Osteocyte (in vitro differentiated cells): ENCODE data around the gene CLIP4. TPM values are rescaled to one million over a fixed set of nuclear protein-coding genes. Genes with fewer than 3 reads are reported as not detected.

Experiments
- DNase-seq: peaks from one replicate; pipeline ENCODE4 v3.0.0; 2021; ENCODE audit warnings: mixed read lengths; ENCODE audit not compliant: unreplicated experiment; ENCODE audit errors: extremely low spot score
- H3K27ac Mint-ChIP-seq: one replicate; pipeline ENCODE4 v1.8.0; 2021; ENCODE audit warnings: mild to moderate bottlenecking, mixed read lengths; ENCODE audit not compliant: unreplicated experiment
- H3K27me3 Mint-ChIP-seq: one replicate; pipeline ENCODE4 v1.8.0; 2021; ENCODE audit warnings: mixed read lengths; ENCODE audit not compliant: unreplicated experiment
- H3K36me3 Mint-ChIP-seq: one replicate; pipeline ENCODE4 v1.8.0; 2021; ENCODE audit warnings: mixed read lengths; ENCODE audit not compliant: unreplicated experiment
- H3K4me1 Mint-ChIP-seq: one replicate; pipeline ENCODE4 v1.8.0; 2021; ENCODE audit warnings: mixed read lengths; ENCODE audit not compliant: unreplicated experiment
- H3K4me3 Mint-ChIP-seq: one replicate; pipeline ENCODE4 v1.8.0; 2021; ENCODE audit warnings: mild to moderate bottlenecking, moderate library complexity, mixed read lengths; ENCODE audit not compliant: unreplicated experiment
- H3K9me3 Mint-ChIP-seq: one replicate; pipeline ENCODE4 v1.8.0; 2021; ENCODE audit warnings: mixed read lengths; ENCODE audit not compliant: unreplicated experiment
- total RNA-seq: library from RNA; stranded (reverse); gene quantifications from 2 replicates; pipeline ENCODE4 v1.2.1, GENCODE V29; 2021
- TF ChIP-seq, protein P1 (sequence below): fragments of 200-600 bp; sonication (generic); IDR thresholded peaks from 2 replicates; pipeline ENCODE4 v1.5.0; 2021; ENCODE audit warnings: antibody characterized with exemption, mild to moderate bottlenecking, moderate library complexity

The CLIP4 gene
- total RNA-seq, 1 donor from 2014 or later = 24.6 TPM

DNA sequence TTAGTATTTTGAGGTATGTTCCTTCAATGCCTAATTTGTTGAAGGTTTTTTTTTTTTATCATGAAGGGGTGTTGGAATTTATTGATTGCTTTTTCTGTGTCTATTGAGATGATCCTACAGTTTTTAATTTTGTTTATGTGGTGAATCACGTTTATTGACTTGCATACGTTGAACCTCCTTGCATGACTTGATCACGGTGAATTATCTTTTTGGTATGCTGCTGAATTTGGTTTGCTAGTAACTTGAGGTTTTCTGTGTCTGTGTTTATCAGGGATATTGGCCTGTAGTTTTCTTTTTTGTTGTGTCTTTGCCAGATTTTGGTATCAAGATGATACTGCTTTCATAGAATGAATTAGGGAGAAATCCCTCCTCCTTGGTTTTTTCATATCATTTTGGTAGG lies 23.9 kb downstream of the CLIP4 start:
- Mint-ChIP-seq H3K27ac (no peak overlapping the region), H3K36me3 (peaks cover 51% of the 10 kb centered on the region)

GRCh38 chr2:29139731-29140130 lies 24.5 kb downstream of the CLIP4 start:
- Mint-ChIP-seq H3K27me3 (no peaks in the 10 kb centered on the region), H3K4me3 (no peak overlapping the region), H3K27ac (no peak overlapping the region)

More for the DNA sequence above, 23.9 kb downstream of the CLIP4 start:
- DNase-seq = no peak
- peaks cover 28% of the 10 kb centered on the region for H3K9me3 Mint-ChIP-seq
- no peaks in the 10 kb centered on the region for H3K4me1 Mint-ChIP-seq
- TF ChIP-seq, protein P1, sequence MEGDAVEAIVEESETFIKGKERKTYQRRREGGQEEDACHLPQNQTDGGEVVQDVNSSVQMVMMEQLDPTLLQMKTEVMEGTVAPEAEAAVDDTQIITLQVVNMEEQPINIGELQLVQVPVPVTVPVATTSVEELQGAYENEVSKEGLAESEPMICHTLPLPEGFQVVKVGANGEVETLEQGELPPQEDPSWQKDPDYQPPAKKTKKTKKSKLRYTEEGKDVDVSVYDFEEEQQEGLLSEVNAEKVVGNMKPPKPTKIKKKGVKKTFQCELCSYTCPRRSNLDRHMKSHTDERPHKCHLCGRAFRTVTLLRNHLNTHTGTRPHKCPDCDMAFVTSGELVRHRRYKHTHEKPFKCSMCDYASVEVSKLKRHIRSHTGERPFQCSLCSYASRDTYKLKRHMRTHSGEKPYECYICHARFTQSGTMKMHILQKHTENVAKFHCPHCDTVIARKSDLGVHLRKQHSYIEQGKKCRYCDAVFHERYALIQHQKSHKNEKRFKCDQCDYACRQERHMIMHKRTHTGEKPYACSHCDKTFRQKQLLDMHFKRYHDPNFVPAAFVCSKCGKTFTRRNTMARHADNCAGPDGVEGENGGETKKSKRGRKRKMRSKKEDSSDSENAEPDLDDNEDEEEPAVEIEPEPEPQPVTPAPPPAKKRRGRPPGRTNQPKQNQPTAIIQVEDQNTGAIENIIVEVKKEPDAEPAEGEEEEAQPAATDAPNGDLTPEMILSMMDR = no peak
- no peak overlapping the region for H3K4me3 Mint-ChIP-seq
- H3K27me3 Mint-ChIP-seq = no peaks in the 10 kb centered on the region

DNA sequence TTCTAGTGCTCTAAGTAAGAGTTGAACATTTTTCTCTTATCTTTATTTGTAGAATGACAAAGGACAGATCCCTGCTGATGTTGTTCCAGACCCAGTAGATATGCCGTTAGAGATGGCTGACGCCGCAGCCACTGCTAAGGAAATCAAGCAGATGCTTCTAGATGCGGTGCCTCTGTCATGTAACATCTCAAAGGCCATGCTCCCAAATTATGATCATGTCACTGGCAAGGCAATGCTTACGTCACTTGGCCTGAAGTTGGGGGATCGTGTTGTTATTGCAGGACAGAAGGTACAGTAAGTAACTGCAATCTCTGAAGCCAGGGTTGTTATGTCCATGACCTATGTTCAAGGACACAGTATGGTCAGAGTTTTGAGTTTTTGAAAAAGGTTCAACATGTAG lies 28.4 kb downstream of the CLIP4 start:
- no peak for DNase-seq
- TF ChIP-seq, protein P1 = no peak
- Mint-ChIP-seq H3K4me1 (no peaks in the 10 kb centered on the region), H3K27ac (no peak overlapping the region), H3K9me3 (peaks cover 15% of the 10 kb centered on the region), H3K4me3 (no peak overlapping the region), H3K27me3 (no peaks in the 10 kb centered on the region), H3K36me3 (peaks cover 41% of the 10 kb centered on the region)

More at GRCh38 chr2:29139731-29140130, 24.5 kb downstream of the CLIP4 start:
- TF ChIP-seq, protein P1 = no peak
- DNase-seq = no peak
- Mint-ChIP-seq H3K4me1 (no peaks in the 10 kb centered on the region), H3K36me3 (peaks cover 50% of the 10 kb centered on the region), H3K9me3 (peaks cover 28% of the 10 kb centered on the region)

- DNase-seq = no peak
- H3K9me3 Mint-ChIP-seq = peaks cover under 1% of the 10 kb centered on the region
- no peaks in the 10 kb centered on the region for H3K27me3 Mint-ChIP-seq
- H3K4me3 Mint-ChIP-seq = no peak overlapping the region
- H3K36me3 Mint-ChIP-seq = peaks cover 28% of the 10 kb centered on the region
- no peaks in the 10 kb centered on the region for H3K4me1 Mint-ChIP-seq
- TF ChIP-seq, protein P1 = no peak
- H3K27ac Mint-ChIP-seq = no peak overlapping the region
These were observed 31.0 kb downstream of the CLIP4 start for GRCh38 chr2:29146197-29146596.

DNA sequence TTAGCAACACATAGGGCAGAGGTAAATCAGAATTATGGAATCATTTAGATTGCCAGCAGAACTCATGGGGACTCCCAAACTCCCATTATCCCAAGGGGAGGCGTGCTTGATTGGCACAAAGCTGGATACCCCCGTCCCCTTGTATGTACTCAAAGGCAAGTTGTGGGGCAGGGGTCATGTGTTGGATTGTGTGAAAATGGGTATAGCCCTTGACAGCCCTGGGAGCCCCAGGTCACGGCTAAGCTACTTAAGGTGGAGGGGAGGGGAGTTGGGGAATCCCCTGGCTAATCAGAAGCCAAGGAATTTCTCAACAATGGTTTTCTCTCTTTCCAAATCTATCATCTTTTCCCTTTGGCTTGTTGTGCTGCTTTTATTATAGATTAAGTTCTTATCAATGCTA lies 32.7 kb downstream of the CLIP4 start:
- Mint-ChIP-seq H3K27ac (no peak overlapping the region), H3K4me1 (no peaks in the 10 kb centered on the region), H3K9me3 (no peaks in the 10 kb centered on the region), H3K36me3 (peaks cover 34% of the 10 kb centered on the region), H3K4me3 (no peak overlapping the region), H3K27me3 (no peaks in the 10 kb centered on the region)
- DNase-seq = no peak
- TF ChIP-seq, protein P1 = no peak
